ENCODE results near the gene ZNRD2. TPM values are rescaled to one million over a fixed set of nuclear protein-coding genes. Genes with fewer than 3 reads are reported as not detected.

ZNRD2 gene
- total RNA-seq, 4 donors from 2014 or later = 41.1 to 56.1 (median 50.1) TPM

DNA sequence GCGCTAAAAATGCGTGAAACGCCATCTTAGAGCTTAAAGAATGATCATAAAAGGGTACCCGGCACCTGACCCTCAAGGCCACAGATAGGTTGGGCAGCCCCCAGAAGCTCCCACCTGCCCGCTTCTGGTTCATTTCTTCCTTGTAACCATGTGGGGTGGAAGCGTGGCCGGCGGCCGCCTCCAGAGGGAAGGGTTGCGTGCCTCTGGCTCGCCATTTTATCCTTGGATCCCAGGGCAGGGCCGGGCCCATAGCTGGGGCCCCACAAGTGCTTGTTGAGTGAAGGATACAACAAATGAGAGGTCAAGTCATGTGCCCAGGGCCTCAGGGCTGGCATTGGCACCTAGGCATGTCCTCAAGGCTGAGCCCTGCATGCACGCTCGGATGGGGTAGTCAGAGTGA lies 51.2 kb downstream of the ZNRD2 start:
- no peak for DNase-seq (ENCODE audit: low spot score)
- TF ChIP-seq, protein P1, sequence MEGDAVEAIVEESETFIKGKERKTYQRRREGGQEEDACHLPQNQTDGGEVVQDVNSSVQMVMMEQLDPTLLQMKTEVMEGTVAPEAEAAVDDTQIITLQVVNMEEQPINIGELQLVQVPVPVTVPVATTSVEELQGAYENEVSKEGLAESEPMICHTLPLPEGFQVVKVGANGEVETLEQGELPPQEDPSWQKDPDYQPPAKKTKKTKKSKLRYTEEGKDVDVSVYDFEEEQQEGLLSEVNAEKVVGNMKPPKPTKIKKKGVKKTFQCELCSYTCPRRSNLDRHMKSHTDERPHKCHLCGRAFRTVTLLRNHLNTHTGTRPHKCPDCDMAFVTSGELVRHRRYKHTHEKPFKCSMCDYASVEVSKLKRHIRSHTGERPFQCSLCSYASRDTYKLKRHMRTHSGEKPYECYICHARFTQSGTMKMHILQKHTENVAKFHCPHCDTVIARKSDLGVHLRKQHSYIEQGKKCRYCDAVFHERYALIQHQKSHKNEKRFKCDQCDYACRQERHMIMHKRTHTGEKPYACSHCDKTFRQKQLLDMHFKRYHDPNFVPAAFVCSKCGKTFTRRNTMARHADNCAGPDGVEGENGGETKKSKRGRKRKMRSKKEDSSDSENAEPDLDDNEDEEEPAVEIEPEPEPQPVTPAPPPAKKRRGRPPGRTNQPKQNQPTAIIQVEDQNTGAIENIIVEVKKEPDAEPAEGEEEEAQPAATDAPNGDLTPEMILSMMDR (IDR thresholded peaks at IDR 0.05) = no peak
- no peak for ATAC-seq (ENCODE audit: low FRiP score)

Small RNAs within 50 kb of the gene (small RNA-seq; reads per million reads assigned to genes)
- not detected for gene AP001362.1

Other genes with a start within 250 kb of the ZNRD2 start
- 10 to 100 TPM; 23.3 to 32.9 (median 27.3) TPM for gene DPF2, start 236.6 kb upstream of the ZNRD2 start, total RNA-seq
- 1 to 10 TPM in 1 of 4 donors, under 1 TPM in 3; 0.36 to 2.0 (median 0.50) TPM for gene TIGD3, start 215.7 kb upstream of the ZNRD2 start, total RNA-seq
- 1 to 10 TPM; 4.1 to 9.2 (median 6.0) TPM for gene SLC25A45, start 187.8 kb upstream of the ZNRD2 start, total RNA-seq
- gene FRMD8, start 183.8 kb upstream of the ZNRD2 start, total RNA-seq = 10 to 100 TPM; 29.2 to 77.9 (median 58.9) TPM
- gene NEAT1, start 147.7 kb upstream of the ZNRD2 start, total RNA-seq = 1,000 to 10,000 TPM in 1 of 4 donors, 100 to 1,000 TPM in 3; 447 to 1,169 (median 678) TPM
- over 10,000 TPM; 11,614 to 21,764 (median 16,063) TPM for gene MALAT1, start 71.4 kb upstream of the ZNRD2 start, total RNA-seq
- 100 to 1,000 TPM in 1 of 4 donors, 10 to 100 TPM in 3; 75.4 to 105 (median 88.8) TPM for gene SCYL1, start 45.4 kb upstream of the ZNRD2 start, total RNA-seq
- gene LTBP3, start 12.1 kb upstream of the ZNRD2 start, total RNA-seq = 10 to 100 TPM; 67.3 to 84.8 (median 76.5) TPM
- 10 to 100 TPM; 29.1 to 37.4 (median 33.1) TPM for gene FAM89B, start 2.1 kb downstream of the ZNRD2 start, total RNA-seq
- 100 to 1,000 TPM in 1 of 4 donors, 10 to 100 TPM in 3; 21.2 to 125 (median 65.6) TPM for gene EHBP1L1, start 5.6 kb downstream of the ZNRD2 start, total RNA-seq
- gene KCNK7, start 25.3 kb downstream of the ZNRD2 start, total RNA-seq = 1 to 10 TPM in 3 of 4 donors, not detected in 1; 1.1 to 1.7 (median 1.5) TPM
- 10 to 100 TPM; 29.6 to 69.5 (median 44.8) TPM for gene MAP3K11, start 43.7 kb downstream of the ZNRD2 start, total RNA-seq
- gene PCNX3, start 45.3 kb downstream of the ZNRD2 start, total RNA-seq = 10 to 100 TPM; 15.8 to 25.1 (median 20.7) TPM
- 10 to 100 TPM; 19.3 to 60.5 (median 33.3) TPM for gene SIPA1, start 67.6 kb downstream of the ZNRD2 start, total RNA-seq
- gene RELA, start 92.4 kb downstream of the ZNRD2 start, total RNA-seq = 10 to 100 TPM; 37.8 to 72.7 (median 46.8) TPM
- 10 to 100 TPM; 39.8 to 48.2 (median 44.7) TPM for gene KAT5, start 141.8 kb downstream of the ZNRD2 start, total RNA-seq
- gene RNASEH2C, start 150.3 kb downstream of the ZNRD2 start, total RNA-seq = 100 to 1,000 TPM in 3 of 4 donors, 10 to 100 TPM in 1; 89.7 to 192 (median 125) TPM
- gene AP5B1, start 210.5 kb downstream of the ZNRD2 start, total RNA-seq = 10 to 100 TPM; 15.4 to 32.8 (median 30.9) TPM
- not detected for gene OVOL1, start 216.6 kb downstream of the ZNRD2 start, total RNA-seq